ENCODE data around the gene LPAR1. TPM values are rescaled to one million over a fixed set of nuclear protein-coding genes. Genes with fewer than 3 reads are reported as not detected.

The LPAR1 gene
- total RNA-seq, 2 donors from 2014 or later: 16.5 to 20.2 TPM

DNA sequence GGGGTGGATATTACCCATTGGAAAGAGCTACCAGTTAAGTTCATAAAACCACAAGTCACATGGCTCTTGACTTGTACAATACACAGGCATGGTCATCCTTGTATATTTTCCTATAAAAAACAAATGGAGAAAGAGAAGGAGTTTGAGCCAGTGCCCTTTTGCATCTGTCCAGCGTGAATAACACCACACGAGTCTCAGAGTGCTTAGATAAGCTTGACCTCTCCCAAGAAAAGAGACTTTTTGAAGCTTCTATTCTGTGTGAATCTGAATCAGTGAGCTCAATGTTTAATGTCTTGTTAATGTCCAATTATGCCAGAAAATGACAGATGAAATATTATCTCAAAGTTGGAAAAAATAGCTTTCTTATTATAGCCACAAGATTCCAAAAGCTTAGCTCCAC is 30.9 kb upstream of the LPAR1 start:
- no peak for TF ChIP-seq CTCF (IDR thresholded peaks at IDR 0.05)

GRCh38 chr9:111068771-111069170 is 30.5 kb upstream of the LPAR1 start:
- H3K27me3 ChIP-seq: no peaks in the 10 kb centered on the region
- intact Hi-C loops (cut with DNase I): no loop called here
- H3K4me3 ChIP-seq: no peak overlapping the region
- no peak overlapping the region for H3K27ac ChIP-seq
- H3K4me1 ChIP-seq: no peaks in the 10 kb centered on the region
- DNase-seq: no peak
- H3K9me3 ChIP-seq: no peaks in the 10 kb centered on the region
- H3K36me3 ChIP-seq: no peaks in the 10 kb centered on the region
- no peak for TF ChIP-seq CTCF (IDR thresholded peaks at IDR 0.05)
- no peak overlapping the region for H3K9ac ChIP-seq (ENCODE audit: low read depth in 2 of 2, low read length in 2 of 2)

More for the DNA sequence above, 30.9 kb upstream of the LPAR1 start:
- Histone ChIP-seq H3K9me3 (no peaks in the 10 kb centered on the region), H3K36me3 (no peaks in the 10 kb centered on the region), H3K27me3 (no peaks in the 10 kb centered on the region), H3K4me3 (no peak overlapping the region), H3K9ac (ENCODE audit: low read depth in 2 of 2, low read length in 2 of 2) (no peak overlapping the region), H3K27ac (no peak overlapping the region), H3K4me1 (no peaks in the 10 kb centered on the region)
- no peak for DNase-seq
- intact Hi-C loops (cut with DNase I): no loop called here

DNA sequence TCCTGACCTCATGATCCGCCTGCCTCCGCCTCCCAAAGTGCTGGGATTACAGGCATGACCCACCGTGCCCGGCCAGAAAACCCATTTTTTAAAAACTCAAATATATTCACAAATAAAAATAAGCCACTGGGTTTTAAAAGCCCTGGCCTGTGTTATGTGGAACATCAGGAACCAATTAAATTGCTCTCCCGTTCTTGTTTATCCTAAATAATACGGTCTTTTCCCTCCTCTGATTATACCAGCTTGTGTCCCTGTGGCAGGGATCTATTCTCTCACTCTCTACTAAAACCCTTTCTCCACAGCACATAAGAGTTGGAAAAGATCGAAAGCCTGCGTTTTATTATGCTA is 30.1 kb upstream of the LPAR1 start:
- H3K4me1 ChIP-seq: no peaks in the 10 kb centered on the region
- no peak overlapping the region for H3K4me3 ChIP-seq
- no peak overlapping the region for H3K27ac ChIP-seq
- H3K9me3 ChIP-seq: no peaks in the 10 kb centered on the region
- intact Hi-C loops (cut with DNase I): no loop called here
- H3K36me3 ChIP-seq: no peaks in the 10 kb centered on the region
- DNase-seq: no peak
- no peak overlapping the region for H3K9ac ChIP-seq (ENCODE audit: low read depth in 2 of 2, low read length in 2 of 2)
- no peak for TF ChIP-seq CTCF (IDR thresholded peaks at IDR 0.05)
- no peaks in the 10 kb centered on the region for H3K27me3 ChIP-seq

- Histone ChIP-seq H3K4me1 (no peaks in the 10 kb centered on the region), H3K9ac (ENCODE audit: low read depth in 2 of 2, low read length in 2 of 2) (no peak overlapping the region), H3K27ac (no peak overlapping the region), H3K4me3 (no peak overlapping the region), H3K27me3 (no peaks in the 10 kb centered on the region), H3K9me3 (no peaks in the 10 kb centered on the region), H3K36me3 (no peaks in the 10 kb centered on the region)
- TF ChIP-seq CTCF (IDR thresholded peaks at IDR 0.05): no peak
- intact Hi-C loops (cut with DNase I): no loop called here
- DNase-seq: no peak
These were observed 28.2 kb upstream of the LPAR1 start for GRCh38 chr9:111066468-111066867.

DNA sequence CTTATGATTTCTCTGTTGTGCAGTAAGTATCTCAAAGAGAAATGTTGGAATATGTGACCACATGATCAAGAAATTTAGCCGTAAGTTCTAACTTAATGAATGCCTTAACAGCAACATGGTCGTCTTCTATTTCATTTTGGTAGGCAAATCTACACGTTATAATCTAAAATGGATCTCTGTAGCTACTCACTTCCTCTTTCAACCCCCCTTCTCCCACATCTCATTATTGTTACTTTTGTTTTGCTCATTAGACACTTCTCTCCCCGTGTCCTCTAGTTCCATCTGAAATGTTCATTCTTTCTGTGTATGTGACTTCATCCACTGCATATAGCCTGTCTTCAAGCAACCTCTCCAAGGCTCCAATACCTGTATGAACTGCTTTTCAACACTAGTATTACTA is 27.1 kb upstream of the LPAR1 start:
- Histone ChIP-seq H3K27ac (no peak overlapping the region), H3K27me3 (no peaks in the 10 kb centered on the region), H3K4me1 (no peaks in the 10 kb centered on the region), H3K9ac (ENCODE audit: low read depth in 2 of 2, low read length in 2 of 2) (no peak overlapping the region), H3K9me3 (no peaks in the 10 kb centered on the region), H3K36me3 (no peaks in the 10 kb centered on the region), H3K4me3 (no peak overlapping the region)
- DNase-seq: no peak
- no peak for TF ChIP-seq CTCF (IDR thresholded peaks at IDR 0.05)
- intact Hi-C loops (cut with DNase I): no loop called here

Data from colonic mucosa (tissue), 4 donors.